ENCODE results near the gene DDX43.
A peak's percentile ranks its signal among the peaks of the same experiment; 100 is the strongest.

Gene DDX43

GRCh38 chr6:73363537-73363875 lies 31.1 kb upstream of the DDX43 start:
- TF ChIP-seq CTCF (IDR thresholded peaks at IDR 0.05; ENCODE audit: insufficient read depth, missing control alignments) = no peak
- no peak for DNase-seq (ENCODE audit: insufficient read length, low spot score)
- FAIRE-seq = no peak

GRCh38 chr6:73364121-73364520 lies 30.5 kb upstream of the DDX43 start:
- DNase-seq (ENCODE audit: insufficient read length, low spot score) = no peak
- FAIRE-seq = no peak
- no peak for TF ChIP-seq CTCF (IDR thresholded peaks at IDR 0.05; ENCODE audit: insufficient read depth, missing control alignments)

GRCh38 chr6:73364549-73364948 lies 30.1 kb upstream of the DDX43 start:
- FAIRE-seq (no peak), DNase-seq (ENCODE audit: insufficient read length, low spot score) (peak; percentile 59)
- TF ChIP-seq CTCF (IDR thresholded peaks at IDR 0.05; ENCODE audit: insufficient read depth, missing control alignments) = no peak

GRCh38 chr6:73367761-73368355 lies 26.8 kb upstream of the DDX43 start:
- no peak for TF ChIP-seq CTCF (IDR thresholded peaks at IDR 0.05; ENCODE audit: insufficient read depth, missing control alignments)
- peak; percentile 90 for FAIRE-seq

GRCh38 chr6:73368675-73369074 lies 26.0 kb upstream of the DDX43 start:
- FAIRE-seq (no peak), DNase-seq (ENCODE audit: insufficient read length, low spot score) (no peak)
- TF ChIP-seq CTCF (IDR thresholded peaks at IDR 0.05; ENCODE audit: insufficient read depth, missing control alignments) = no peak

More at GRCh38 chr6:73367761-73368355, 26.8 kb upstream of the DDX43 start:
- DNase-seq (ENCODE audit: insufficient read length, low spot score) = peak; percentile 46

- TF ChIP-seq CTCF (IDR thresholded peaks at IDR 0.05; ENCODE audit: insufficient read depth, missing control alignments) = no peak
- FAIRE-seq (no peak), DNase-seq (ENCODE audit: insufficient read length, low spot score) (no peak)
Measured at GRCh38 chr6:73369157-73369556, 25.5 kb upstream of the DDX43 start.

GRCh38 chr6:73369563-73369962 lies 25.1 kb upstream of the DDX43 start, which contains the start of gene OOEP:
TSS of gene OOEP (minus strand) at chr6:73369897. CDS start at chr6:73369792, 105 bp downstream.
- no peak for TF ChIP-seq CTCF (IDR thresholded peaks at IDR 0.05; ENCODE audit: insufficient read depth, missing control alignments)
- FAIRE-seq = no peak
- no peak for DNase-seq (ENCODE audit: insufficient read length, low spot score)

Measured in D721Med (cell line).